ENCODE results near the gene RAB18.

RAB18 gene

GRCh38 chr10:27541796-27542729 lies 38.0 kb downstream of the RAB18 start:
- H3K4me3 ChIP-seq (ENCODE audit: low read depth, low read length): no peak overlapping the region
- no peak for DNase-seq (ENCODE audit: low read depth)
- TF ChIP-seq CTCF (IDR thresholded peaks at IDR 0.05; ENCODE audit: control insufficient read depth, extremely low read depth, insufficient read depth): no peak

GRCh38 chr10:27542812-27543211 lies 38.7 kb downstream of the RAB18 start:
- no peak for DNase-seq (ENCODE audit: low read depth)
- no peak for TF ChIP-seq CTCF (IDR thresholded peaks at IDR 0.05; ENCODE audit: control insufficient read depth, extremely low read depth, insufficient read depth)
- H3K4me3 ChIP-seq (ENCODE audit: low read depth, low read length): no peak overlapping the region

- peak overlapping the region; percentile 12; the same call in 1 of the 2 replicates for H3K4me3 ChIP-seq (ENCODE audit: low read depth, low read length)
- no peak for TF ChIP-seq CTCF (IDR thresholded peaks at IDR 0.05; ENCODE audit: control insufficient read depth, extremely low read depth, insufficient read depth)
- DNase-seq (ENCODE audit: low read depth): peak; percentile 81
Measured at GRCh38 chr10:27547047-27547446, 42.9 kb downstream of the RAB18 start.

GRCh38 chr10:27547482-27547881 lies 43.4 kb downstream of the RAB18 start:
- DNase-seq (ENCODE audit: low read depth): peak; percentile 91
- peak overlapping the region; percentile 12; the same call in 1 of the 2 replicates for H3K4me3 ChIP-seq (ENCODE audit: low read depth, low read length)
- no peak for TF ChIP-seq CTCF (IDR thresholded peaks at IDR 0.05; ENCODE audit: control insufficient read depth, extremely low read depth, insufficient read depth)

GRCh38 chr10:27550823-27551222 lies 46.7 kb downstream of the RAB18 start:
- TF ChIP-seq CTCF (IDR thresholded peaks at IDR 0.05; ENCODE audit: control insufficient read depth, extremely low read depth, insufficient read depth): no peak
- no peak overlapping the region for H3K4me3 ChIP-seq (ENCODE audit: low read depth, low read length)
- no peak for DNase-seq (ENCODE audit: low read depth)

- no peak overlapping the region for H3K4me3 ChIP-seq (ENCODE audit: low read depth, low read length)
- DNase-seq (ENCODE audit: low read depth): peak; percentile 48
- TF ChIP-seq CTCF (IDR thresholded peaks at IDR 0.05; ENCODE audit: control insufficient read depth, extremely low read depth, insufficient read depth): peak; percentile 82
Measured at GRCh38 chr10:27558612-27559020, 54.5 kb downstream of the RAB18 start.

Measured in LNCaP clone FGC (cell line).